Uterus (tissue), 4 donors: ENCODE data around the gene CYP2R1. TPM values are rescaled to one million over a fixed set of nuclear protein-coding genes. Genes with fewer than 3 reads are reported as not detected.
"Not testable (repeated sequence)": the region's sequence is repeated elsewhere in the genome, so short reads cannot be mapped to it uniquely, and the experiment has no call there.

Experiments used
- DNase-seq, 2 donors: peaks; one replicate each; pipeline ENCODE4 v3.0.0-alpha.2; 2019 to 2020
- H3K27ac ChIP-seq, 2 donors: fragments of 200-600 bp; sonication (generic); 1 replicate in 1 of 2; 2 replicates in 1 of 2; pipeline ENCODE4 v1.5.1; 2016 to 2018
- H3K27me3 ChIP-seq, 2 donors: fragments of 200-600 bp; sonication (generic); one replicate each; pipeline ENCODE4 v1.5.1; 2018 to 2019; ENCODE audit warnings: control low read depth in 1 of 2
- H3K36me3 ChIP-seq, 2 donors: fragments of 200-600 bp; sonication (generic); one replicate each; pipeline ENCODE4 v1.5.1; 2019; ENCODE audit warnings: control low read depth in 1 of 2
- H3K4me1 ChIP-seq, 2 donors: fragments of 200-600 bp; sonication (generic); one replicate each; pipeline ENCODE4 v1.5.1; 2018 to 2019; ENCODE audit warnings: control low read depth in 1 of 2
- H3K4me3 ChIP-seq, 2 donors: fragments of 200-600 bp; sonication (generic); 1 replicate in 1 of 2; 2 replicates in 1 of 2; pipeline ENCODE4 v1.5.1; 2018 to 2019; ENCODE audit warnings: mild to moderate bottlenecking in 1 of 2
- H3K9me3 ChIP-seq, 2 donors: fragments of 200-600 bp; sonication (generic); one replicate each; pipeline ENCODE4 v1.5.1; 2019; ENCODE audit warnings: control low read depth in 1 of 2
- CTCF ChIP-seq, 4 experiments: fragments of 200-600 bp in 2 of 4; fragments of 450-650 bp in 2 of 4; sonication (generic) in 2 of 4; IDR thresholded peaks; one replicate each; pipeline ENCODE4 v1.5.1; 2016 to 2019; ENCODE audit warnings: antibody characterized with exemption in 4 of 4, mild to moderate bottlenecking in 2 of 4, moderate library complexity in 1 of 4
- POLR2A ChIP-seq, 2 donors: fragments of 450-650 bp; IDR thresholded peaks; one replicate each; pipeline ENCODE4 v1.6.1; 2016; ENCODE audit warnings: antibody characterized with exemption in 2 of 2, mild to moderate bottlenecking in 1 of 2, moderate library complexity in 1 of 2
- intact Hi-C: fragments of 100-400 bp; cut with DNase I; formaldehyde crosslinking; loops from one replicate; pipeline ENCODE4 v1.15.1; 2023; ENCODE audit warnings: low total_unique reads
- total RNA-seq, 4 donors: library from RNA; depleted of rRNA in 3 of 4; stranded (reverse); fragments of >200 nt in 3 of 4; gene quantifications; one replicate each; pipeline versions ENCODE4 v1.1.0 to v1.2.4, GENCODE V29; 2014 to 2023
- donor health status: DM: yes; HTN: yes; CAD: no.

Gene CYP2R1
- total RNA-seq, 4 donors from 2014 or later = 5.6 to 20.6 (median 12.9) TPM

GRCh38 chr11:14882196-14882595, 9.8 kb downstream of the CYP2R1 start:
- intact Hi-C loops = no loop called here
- Histone ChIP-seq H3K27me3 (no peaks in the 10 kb centered on the region), H3K4me3 (no peak overlapping the region), H3K4me1 (no peaks in the 10 kb centered on the region), H3K36me3 (no peaks in the 10 kb centered on the region), H3K9me3 (no peaks in the 10 kb centered on the region), H3K27ac (no peak overlapping the region)
- TF ChIP-seq POLR2A (IDR thresholded peaks at IDR 0.05) (no peak), CTCF (IDR thresholded peaks at IDR 0.05) (no peak)
- no peak for DNase-seq

GRCh38 chr11:14881576-14882193, 10.3 kb downstream of the CYP2R1 start:
- Histone ChIP-seq H3K27ac (no peak overlapping the region), H3K4me1 (no peaks in the 10 kb centered on the region), H3K9me3 (no peaks in the 10 kb centered on the region), H3K36me3 (no peaks in the 10 kb centered on the region), H3K27me3 (no peaks in the 10 kb centered on the region), H3K4me3 (no peak overlapping the region)
- TF ChIP-seq POLR2A (IDR thresholded peaks at IDR 0.05) (no peak), CTCF (IDR thresholded peaks at IDR 0.05) (no peak)
- DNase-seq = no peak
- intact Hi-C loops = no loop called here

- H3K36me3 ChIP-seq = no peaks in the 10 kb centered on the region
- DNase-seq = no peak
- intact Hi-C loops = no loop called here
- TF ChIP-seq POLR2A (IDR thresholded peaks at IDR 0.05) (no peak), CTCF (IDR thresholded peaks at IDR 0.05) (no peak)
- H3K9me3 ChIP-seq = no peaks in the 10 kb centered on the region
- H3K27me3 ChIP-seq = no peaks in the 10 kb centered on the region
- no peak overlapping the region for H3K27ac ChIP-seq
- H3K4me3 ChIP-seq = no peak overlapping the region
- H3K4me1 ChIP-seq = no peaks in the 10 kb centered on the region
Observed at GRCh38 chr11:14875163-14875562, 16.9 kb downstream of the CYP2R1 start.

GRCh38 chr11:14873632-14874031, 18.4 kb downstream of the CYP2R1 start:
- TF ChIP-seq POLR2A (IDR thresholded peaks at IDR 0.05) (no peak), CTCF (IDR thresholded peaks at IDR 0.05) (no peak)
- DNase-seq = no peak
- Histone ChIP-seq H3K27ac (no peak overlapping the region), H3K36me3 (no peaks in the 10 kb centered on the region), H3K4me1 (no peaks in the 10 kb centered on the region), H3K9me3 (no peaks in the 10 kb centered on the region), H3K4me3 (no peak overlapping the region), H3K27me3 (no peaks in the 10 kb centered on the region)
- intact Hi-C loops = no loop called here

GRCh38 chr11:14872032-14872431, 20.0 kb downstream of the CYP2R1 start:
- Histone ChIP-seq H3K27me3 (no peaks in the 10 kb centered on the region), H3K9me3 (no peaks in the 10 kb centered on the region), H3K4me1 (no peaks in the 10 kb centered on the region), H3K4me3 (no peak overlapping the region), H3K27ac (no peak overlapping the region), H3K36me3 (no peaks in the 10 kb centered on the region)
- no peak for DNase-seq
- intact Hi-C loops = no loop called here
- no peak for TF ChIP-seq CTCF (IDR thresholded peaks at IDR 0.05)
- TF ChIP-seq POLR2A (IDR thresholded peaks at IDR 0.05) = no peak

- H3K9me3 ChIP-seq, intact Hi-C loops: not testable (repeated sequence)
Observed at GRCh38 chr11:14863775-14864174, 28.3 kb downstream of the CYP2R1 start.

More at GRCh38 chr11:14863775-14864174, 28.3 kb downstream of the CYP2R1 start:
- not testable (repeated sequence) for H3K27ac ChIP-seq, H3K27me3 ChIP-seq, H3K36me3 ChIP-seq, H3K4me3 ChIP-seq, H3K4me1 ChIP-seq, DNase-seq
